ENCODE results near the gene MRGPRD. TPM values are rescaled to one million over a fixed set of nuclear protein-coding genes. Genes with fewer than 3 reads are reported as not detected.

MRGPRD gene
- total RNA-seq, 5 donors from 2014 or later (not counting 1 experiment from before 2014, with no cell fraction given) = not detected

GRCh38 chr11:68963779-68964178 is 17.0 kb downstream of the MRGPRD start:
- ChIA-PET POLR2A (no interaction called here), CTCF (no interaction called here)
- Histone ChIP-seq H3K4me3 (ENCODE audit: control insufficient read depth in 1 of 2, extremely low read depth in 1 of 2, low read length in 1 of 2) (no peak overlapping the region), H3K27me3 (replicated peaks in 1 of 2; ENCODE audit: control insufficient read depth in 2 of 2, extremely low read depth in 1 of 2, insufficient read depth in 2 of 2, low read length in 1 of 2) (peaks cover 0 to 18% of the 10 kb centered on the region in 2 experiments), H3K36me3 (ENCODE audit: control insufficient read depth in 2 of 2, extremely low read depth in 1 of 2, insufficient read depth in 1 of 2, low read length in 1 of 2) (peaks cover 0 to 2% of the 10 kb centered on the region in 2 donors), H3K27ac (ENCODE audit: low read length) (no peak overlapping the region), H3K9me3 (no peaks in the 10 kb centered on the region), H3K4me1 (ENCODE audit: control insufficient read depth in 1 of 2, extremely low read depth in 1 of 2, insufficient read depth in 2 of 2, low read length in 2 of 2) (peaks cover 0 to 40% of the 10 kb centered on the region in 2 experiments)
- peak overlapping the region in 1 of 3 donors; percentile 63 for H3K4me3 Mint-ChIP-seq
- peak in 1 of 35 experiments; percentile 12 for DNase-seq
- no peak for ATAC-seq (replicated peaks in 1 of 4)
- 85% methylated on average over 3 of the region's 3 CpGs for WGBS (ENCODE audit: insufficient coverage)
- H3K27ac Mint-ChIP-seq = peak overlapping the region; percentile 4 to 92
- H3K27me3 Mint-ChIP-seq = peaks cover 4% of the 10 kb centered on the region in 2 donors
- H3K36me3 Mint-ChIP-seq = peaks cover 8% of the 10 kb centered on the region
- no peaks in the 10 kb centered on the region for H3K9me3 Mint-ChIP-seq
- H3K4me1 Mint-ChIP-seq = peaks cover 19 to 47% (median 20%) of the 10 kb centered on the region in 3 donors

- no peak overlapping the region for H3K4me3 ChIP-seq (ENCODE audit: control insufficient read depth in 1 of 2, extremely low read depth in 1 of 2, low read length in 1 of 2)
- Mint-ChIP-seq H3K4me3 (peak overlapping the region; percentile 36 to 70 (median 63)), H3K27ac (peak overlapping the region; percentile 74 to 92), H3K27me3 (peaks cover 0 to 1% of the 10 kb centered on the region in 2 donors), H3K36me3 (peaks cover 6% of the 10 kb centered on the region), H3K9me3 (no peaks in the 10 kb centered on the region), H3K4me1 (peaks cover 19 to 46% (median 20%) of the 10 kb centered on the region in 3 donors)
- CTCF ChIA-PET = no interaction called here
- 48% methylated on average over 11 of the region's 16 CpGs for WGBS (ENCODE audit: insufficient coverage)
- H3K36me3 ChIP-seq (ENCODE audit: control insufficient read depth in 2 of 2, extremely low read depth in 1 of 2, insufficient read depth in 1 of 2, low read length in 1 of 2) = peaks cover 0 to 2% of the 10 kb centered on the region in 2 donors
- peaks cover 0 to 40% of the 10 kb centered on the region in 2 experiments for H3K4me1 ChIP-seq (ENCODE audit: control insufficient read depth in 1 of 2, extremely low read depth in 1 of 2, insufficient read depth in 2 of 2, low read length in 2 of 2)
- POLR2A ChIA-PET = no interaction called here
- H3K9me3 ChIP-seq = no peaks in the 10 kb centered on the region
- ATAC-seq (replicated peaks in 1 of 4) (peak; percentile 65 to 92 (median 74)), DNase-seq (peak in 29 of 35 experiments; percentile 8 to 69 (median 31))
- peaks cover 0 to 12% of the 10 kb centered on the region in 2 experiments for H3K27me3 ChIP-seq (replicated peaks in 1 of 2; ENCODE audit: control insufficient read depth in 2 of 2, extremely low read depth in 1 of 2, insufficient read depth in 2 of 2, low read length in 1 of 2)
- H3K27ac ChIP-seq (ENCODE audit: low read length) = peak overlapping the region; percentile 51
Measured at GRCh38 chr11:68962527-68963250, 18.1 kb downstream of the MRGPRD start.

GRCh38 chr11:68961245-68961644 is 19.5 kb downstream of the MRGPRD start:
- ChIA-PET CTCF (no interaction called here), POLR2A (no interaction called here)
- peaks cover 1 to 5% of the 10 kb centered on the region in 2 donors for H3K27me3 Mint-ChIP-seq
- no peak overlapping the region for H3K4me3 Mint-ChIP-seq
- Histone ChIP-seq H3K4me1 (ENCODE audit: control insufficient read depth in 1 of 2, extremely low read depth in 1 of 2, insufficient read depth in 2 of 2, low read length in 2 of 2) (peaks cover 0 to 40% of the 10 kb centered on the region in 2 experiments), H3K27ac (ENCODE audit: low read length) (no peak overlapping the region), H3K9me3 (no peaks in the 10 kb centered on the region), H3K4me3 (ENCODE audit: control insufficient read depth in 1 of 2, extremely low read depth in 1 of 2, low read length in 1 of 2) (no peak overlapping the region), H3K27me3 (replicated peaks in 1 of 2; ENCODE audit: control insufficient read depth in 2 of 2, extremely low read depth in 1 of 2, insufficient read depth in 2 of 2, low read length in 1 of 2) (peaks cover 0 to 24% of the 10 kb centered on the region in 2 experiments), H3K36me3 (ENCODE audit: control insufficient read depth in 2 of 2, extremely low read depth in 1 of 2, insufficient read depth in 1 of 2, low read length in 1 of 2) (peaks cover 0 to 2% of the 10 kb centered on the region in 2 donors)
- WGBS (ENCODE audit: insufficient coverage) = 81% methylated on average over 4 of the region's 8 CpGs
- no peak overlapping the region for H3K27ac Mint-ChIP-seq
- ATAC-seq (replicated peaks in 1 of 4) (no peak), DNase-seq (no peak)
- H3K4me1 Mint-ChIP-seq = peaks cover 17 to 35% (median 27%) of the 10 kb centered on the region in 3 donors
- peaks cover 4% of the 10 kb centered on the region for H3K36me3 Mint-ChIP-seq
- no peaks in the 10 kb centered on the region for H3K9me3 Mint-ChIP-seq

- Histone ChIP-seq H3K4me3 (ENCODE audit: control insufficient read depth in 1 of 2, extremely low read depth in 1 of 2, low read length in 1 of 2) (no peak overlapping the region), H3K27me3 (replicated peaks in 1 of 2; ENCODE audit: control insufficient read depth in 2 of 2, extremely low read depth in 1 of 2, insufficient read depth in 2 of 2, low read length in 1 of 2) (peaks cover 0 to 27% of the 10 kb centered on the region in 2 experiments), H3K9me3 (no peaks in the 10 kb centered on the region), H3K27ac (ENCODE audit: low read length) (no peak overlapping the region), H3K36me3 (ENCODE audit: control insufficient read depth in 2 of 2, extremely low read depth in 1 of 2, insufficient read depth in 1 of 2, low read length in 1 of 2) (peaks cover 0 to 2% of the 10 kb centered on the region in 2 donors), H3K4me1 (ENCODE audit: control insufficient read depth in 1 of 2, extremely low read depth in 1 of 2, insufficient read depth in 2 of 2, low read length in 2 of 2) (peaks cover 0 to 36% of the 10 kb centered on the region in 2 experiments)
- no peak overlapping the region for H3K27ac Mint-ChIP-seq
- WGBS (ENCODE audit: insufficient coverage) = 75% methylated on average over 14 of the region's 25 CpGs
- peaks cover 4% of the 10 kb centered on the region for H3K36me3 Mint-ChIP-seq
- peaks cover 1 to 5% of the 10 kb centered on the region in 2 donors for H3K27me3 Mint-ChIP-seq
- H3K9me3 Mint-ChIP-seq = no peaks in the 10 kb centered on the region
- no peak for ATAC-seq (replicated peaks in 1 of 4)
- DNase-seq = no peak
- POLR2A ChIA-PET = no interaction called here
- no peak overlapping the region for H3K4me3 Mint-ChIP-seq
- CTCF ChIA-PET = interaction anchor here in 1 of 2 donors (0.5 kb wide), 1 partner anchor 160 kb away, joined by 3 read pairs; no protein-coding TSS in a partner anchor
- H3K4me1 Mint-ChIP-seq = peaks cover 11 to 29% (median 20%) of the 10 kb centered on the region in 3 donors
Measured at GRCh38 chr11:68960294-68961071, 20.3 kb downstream of the MRGPRD start.

- Mint-ChIP-seq H3K9me3 (no peaks in the 10 kb centered on the region), H3K27ac (no peak overlapping the region), H3K4me1 (peaks cover 14 to 28% (median 20%) of the 10 kb centered on the region in 3 donors), H3K27me3 (peaks cover 1 to 5% of the 10 kb centered on the region in 2 donors), H3K4me3 (no peak overlapping the region), H3K36me3 (peaks cover 4% of the 10 kb centered on the region)
- H3K4me1 ChIP-seq (ENCODE audit: control insufficient read depth in 1 of 2, extremely low read depth in 1 of 2, insufficient read depth in 2 of 2, low read length in 2 of 2) = peaks cover 0 to 34% of the 10 kb centered on the region in 2 experiments
- 89% methylated on average over 27 of the region's 31 CpGs for WGBS (ENCODE audit: insufficient coverage)
- ATAC-seq (replicated peaks in 1 of 4) (no peak), DNase-seq (no peak)
- CTCF ChIA-PET = interaction anchor here in 1 of 2 donors (0.5 kb wide), 1 partner anchor 159 kb away, joined by 3 read pairs; no protein-coding TSS in a partner anchor
- no peak overlapping the region for H3K27ac ChIP-seq (ENCODE audit: low read length)
- POLR2A ChIA-PET = no interaction called here
- no peaks in the 10 kb centered on the region for H3K9me3 ChIP-seq
- H3K36me3 ChIP-seq (ENCODE audit: control insufficient read depth in 2 of 2, extremely low read depth in 1 of 2, insufficient read depth in 1 of 2, low read length in 1 of 2) = peaks cover 0 to 2% of the 10 kb centered on the region in 2 donors
- H3K27me3 ChIP-seq (replicated peaks in 1 of 2; ENCODE audit: control insufficient read depth in 2 of 2, extremely low read depth in 1 of 2, insufficient read depth in 2 of 2, low read length in 1 of 2) = peaks cover 0 to 33% of the 10 kb centered on the region in 2 experiments
- no peak overlapping the region for H3K4me3 ChIP-seq (ENCODE audit: control insufficient read depth in 1 of 2, extremely low read depth in 1 of 2, low read length in 1 of 2)
Measured at GRCh38 chr11:68959465-68960293, 21.1 kb downstream of the MRGPRD start.
